GM18868 (cell line): ENCODE data around the gene DFFB.

Source experiments
- ATAC-seq: cut with Tn5 transposase; IDR thresholded peaks from one replicate; pipeline ENCODE4 v1.9.1; 2021; ENCODE audit warnings: mild to moderate bottlenecking, moderate library complexity; ENCODE audit not compliant: unreplicated experiment

Gene DFFB

GRCh38 chr1:3831689-3832088, 25.6 kb upstream of the DFFB start:
- ATAC-seq, result no peak

- no peak for ATAC-seq
Observed at GRCh38 chr1:3834701-3835100, 22.6 kb upstream of the DFFB start.

- ATAC-seq, result no peak
Observed at GRCh38 chr1:3836421-3836820, 20.9 kb upstream of the DFFB start.

GRCh38 chr1:3837200-3837599, 20.1 kb upstream of the DFFB start:
- no peak for ATAC-seq

- ATAC-seq, result no peak
Observed at GRCh38 chr1:3837685-3838084, 19.6 kb upstream of the DFFB start.

GRCh38 chr1:3838788-3839187, 18.5 kb upstream of the DFFB start:
- no peak for ATAC-seq

GRCh38 chr1:3841491-3841890, 15.8 kb upstream of the DFFB start:
- ATAC-seq, result no peak

GRCh38 chr1:3842912-3843311, 14.4 kb upstream of the DFFB start:
- ATAC-seq, result no peak

GRCh38 chr1:3846541-3846940, 10.7 kb upstream of the DFFB start:
- ATAC-seq, result no peak

- no peak for ATAC-seq
Observed at GRCh38 chr1:3847081-3847480, 10.2 kb upstream of the DFFB start.

GRCh38 chr1:3850857-3851256, 6.4 kb upstream of the DFFB start:
- ATAC-seq, result no peak

- ATAC-seq, result no peak
Observed at GRCh38 chr1:3851292-3851691, 6.0 kb upstream of the DFFB start.

- ATAC-seq, result no peak
Observed at GRCh38 chr1:3852091-3852490, 5.2 kb upstream of the DFFB start.

GRCh38 chr1:3852711-3853485, 4.4 kb upstream of the DFFB start:
- no peak for ATAC-seq

GRCh38 chr1:3857791-3858129, 484 bp downstream of the DFFB start:
- ATAC-seq, result no peak

- ATAC-seq, result no peak
Observed at GRCh38 chr1:3858231-3858981, 1.1 kb downstream of the DFFB start.

- no peak for ATAC-seq
Observed at GRCh38 chr1:3863231-3863935, 6.1 kb downstream of the DFFB start.

GRCh38 chr1:3864884-3865283, 7.6 kb downstream of the DFFB start:
- no peak for ATAC-seq

GRCh38 chr1:3865606-3866160, 8.4 kb downstream of the DFFB start:
- ATAC-seq, result no peak

GRCh38 chr1:3868464-3869006, 11.3 kb downstream of the DFFB start:
- ATAC-seq, result no peak

- no peak for ATAC-seq
Observed at GRCh38 chr1:3869751-3870301, 12.6 kb downstream of the DFFB start.
